H1 (cell line): ENCODE measurements around the gene MYD88. TPM values are rescaled to one million over a fixed set of nuclear protein-coding genes. Genes with fewer than 3 reads are reported as not detected.

Experiments used
- CTCF ChIA-PET: fragments of 300-600 bp; sonication (Branson Sonifier 250); formaldehyde crosslinking; loops from one replicate; lab custom pipeline; 2021; ENCODE audit not compliant: partially characterized antibody; lab: Charles Lee
- POLR2A ChIA-PET: fragments of 300-600 bp; sonication (Branson Sonifier 250); formaldehyde crosslinking; loops from one replicate; lab custom pipeline; 2021; ENCODE audit warnings: inconsistent platforms; ENCODE audit not compliant: partially characterized antibody; lab: Charles Lee
- DNase-seq, 2 experiments: peaks; one replicate each; pipeline versions ENCODE4 v3.0.0 to v3.0.0-alpha.2; 2010 to 2022; ENCODE audit warnings: low spot score in 2 of 2, low read depth in 1 of 2, mixed read lengths in 1 of 2
- FAIRE-seq: peaks from 2 replicates; lab custom pipeline; 2011; peaks lifted over from hg19 to GRCh38; lab: Jason Lieb, UNC
- H2AFZ ChIP-seq: 2 replicates; pipeline ENCODE4 v1.8.1; 2012; ENCODE audit warnings: low read length, inconsistent platforms
- H2AK5ac ChIP-seq: 2 replicates; pipeline ENCODE4 v1.6.1; 2013; ENCODE audit warnings: low read depth, low read length
- H2BK120ac ChIP-seq: replicated peaks from 2 replicates; pipeline ENCODE3; 2013; ENCODE audit warnings: low read depth, low read length, inconsistent platforms
- H2BK12ac ChIP-seq: 2 replicates; pipeline ENCODE4 v1.6.1; 2013; ENCODE audit warnings: low read depth, low read length
- H2BK15ac ChIP-seq: 2 replicates; pipeline ENCODE4 v1.6.1; 2013; ENCODE audit warnings: low read length
- H2BK20ac ChIP-seq: 2 replicates; pipeline ENCODE4 v1.6.1; 2013; ENCODE audit warnings: low read length
- H2BK5ac ChIP-seq: 2 replicates; pipeline ENCODE4 v1.6.1; 2013; ENCODE audit warnings: low read depth, low read length
- H3K14ac ChIP-seq: 2 replicates; pipeline ENCODE4 v1.6.1; 2013; ENCODE audit warnings: inconsistent platforms; ENCODE audit not compliant: insufficient read length
- H3K18ac ChIP-seq: 2 replicates; pipeline ENCODE4 v1.6.1; 2013; ENCODE audit warnings: low read length; ENCODE audit errors: extremely low read depth
- H3K23ac ChIP-seq: 2 replicates; pipeline ENCODE4 v1.6.1; 2013; ENCODE audit warnings: inconsistent platforms; ENCODE audit not compliant: insufficient read length
- H3K23me2 ChIP-seq: 2 replicates; pipeline ENCODE4 v1.6.1; 2013; ENCODE audit warnings: low read depth, low read length
- H3K27ac ChIP-seq: 2 replicates; pipeline ENCODE4 v1.6.1; 2011; ENCODE audit warnings: low read depth, low read length, inconsistent platforms
- H3K27me3 ChIP-seq, 4 experiments: replicated peaks in 1 of 4; 1 replicate in 1 of 4; 2 replicates in 3 of 4; pipeline versions ENCODE4 v1.6.1 to v1.8.1; 2011 to 2013; ENCODE audit warnings: low read length in 3 of 4, mild to moderate bottlenecking in 3 of 4, inconsistent platforms in 2 of 4, mixed read lengths in 2 of 4, moderate library complexity in 1 of 4; ENCODE audit not compliant: control insufficient read depth in 3 of 4, insufficient read depth in 3 of 4; ENCODE audit errors: extremely low read depth in 1 of 4
- H3K36me3 ChIP-seq, 4 experiments: 2 replicates each; pipeline versions ENCODE4 v1.6.1 to v1.8.1; 2011 to 2013; ENCODE audit warnings: mild to moderate bottlenecking in 4 of 4, low read length in 3 of 4, moderate library complexity in 2 of 4, control low read depth in 1 of 4, inconsistent platforms in 1 of 4; ENCODE audit not compliant: insufficient read depth in 4 of 4, control insufficient read depth in 2 of 4
- H3K4ac ChIP-seq: replicated peaks from 2 replicates; pipeline ENCODE3; 2013; ENCODE audit warnings: low read length, low read depth, mixed read lengths, inconsistent platforms; ENCODE audit not compliant: insufficient read length
- H3K4me1 ChIP-seq, 4 experiments: replicated peaks in 1 of 4; 1 replicate in 1 of 4; 2 replicates in 3 of 4; pipeline versions ENCODE4 v1.6.1 to v1.8.1; 2011 to 2013; ENCODE audit warnings: low read length in 3 of 4, inconsistent platforms in 2 of 4, mixed read lengths in 1 of 4; ENCODE audit not compliant: insufficient read depth in 4 of 4, control insufficient read depth in 3 of 4
- H3K4me2 ChIP-seq, 2 experiments: 2 replicates each; pipeline versions ENCODE4 v1.6.1 to v1.8.1; 2011 to 2013; ENCODE audit warnings: low read depth in 2 of 2, low read length in 2 of 2, control low read depth in 1 of 2, inconsistent platforms in 1 of 2, mild to moderate bottlenecking in 1 of 2; ENCODE audit not compliant: insufficient read depth in 1 of 2
- H3K4me3 ChIP-seq, 4 experiments: fragments of 200-600, 300-600 bp in 1 of 4; sonication (generic), shearing (Covaris generic), sonication (Bioruptor Twin) in 1 of 4; 2 replicates each; pipeline versions ENCODE4 v1.5.1 to v1.8.1; 2011 to 2016; ENCODE audit warnings: low read length in 4 of 4, low read depth in 3 of 4, control low read depth in 2 of 4, inconsistent platforms in 2 of 4, mild to moderate bottlenecking in 2 of 4, mixed read lengths in 1 of 4, moderate library complexity in 1 of 4; ENCODE audit not compliant: insufficient read depth in 2 of 4; ENCODE audit errors: extremely low read depth in 1 of 4
- H3K56ac ChIP-seq: replicated peaks from 2 replicates; pipeline ENCODE3; 2013; ENCODE audit warnings: low read depth, mild to moderate bottlenecking, mixed read lengths, low read length, inconsistent platforms; ENCODE audit not compliant: insufficient read length
- H3K79me1 ChIP-seq: 2 replicates; pipeline ENCODE4 v1.6.1; 2013; ENCODE audit warnings: low read depth, low read length, control low read depth
- H3K79me2 ChIP-seq, 2 experiments: 2 replicates each; pipeline versions ENCODE4 v1.6.1 to v1.8.1; 2012 to 2013; ENCODE audit warnings: low read length in 2 of 2, mild to moderate bottlenecking in 2 of 2, inconsistent platforms in 1 of 2; ENCODE audit not compliant: insufficient read depth in 2 of 2, control insufficient read depth in 1 of 2
- H3K9ac ChIP-seq, 4 experiments: replicated peaks in 1 of 4; 1 replicate in 1 of 4; 2 replicates in 3 of 4; pipeline versions ENCODE4 v1.6.1 to v1.8.1; 2011 to 2013; ENCODE audit warnings: low read depth in 3 of 4, low read length in 3 of 4, control low read depth in 2 of 4, mild to moderate bottlenecking in 2 of 4, moderate library complexity in 2 of 4, inconsistent platforms in 1 of 4; ENCODE audit errors: extremely low read depth in 1 of 4
- H3K9me3 ChIP-seq, 2 experiments: 2 replicates each; pipeline versions ENCODE4 v1.6.1 to v1.8.1; 2012 to 2013; ENCODE audit warnings: mild to moderate bottlenecking in 2 of 2, moderate library complexity in 2 of 2, control low read depth in 1 of 2, inconsistent platforms in 1 of 2, low read depth in 1 of 2, low read length in 1 of 2, mixed read lengths in 1 of 2; ENCODE audit not compliant: insufficient read depth in 2 of 2
- H4K20me1 ChIP-seq, 2 experiments: replicated peaks in 1 of 2; 2 replicates each; pipeline versions ENCODE3 to v1.8.1; 2011 to 2013; ENCODE audit warnings: inconsistent platforms in 2 of 2, low read length in 2 of 2, mild to moderate bottlenecking in 1 of 2; ENCODE audit not compliant: insufficient read depth in 2 of 2, control insufficient read depth in 1 of 2
- H4K5ac ChIP-seq: 2 replicates; pipeline ENCODE4 v1.6.1; 2013; ENCODE audit warnings: low read length, low read depth, mixed read lengths, inconsistent platforms; ENCODE audit not compliant: insufficient read length
- H4K8ac ChIP-seq: 2 replicates; pipeline ENCODE4 v1.8.0; 2013; ENCODE audit warnings: mild to moderate bottlenecking, moderate library complexity, low read length, inconsistent platforms; ENCODE audit not compliant: insufficient read depth; ENCODE audit errors: extremely low read depth
- H4K91ac ChIP-seq: replicated peaks from 2 replicates; pipeline ENCODE3; 2013; ENCODE audit warnings: low read length, mixed read lengths, inconsistent platforms; ENCODE audit not compliant: insufficient read length
- ATF3 ChIP-seq: IDR thresholded peaks from 2 replicates; pipeline ENCODE4 v1.6.1; 2011; ENCODE audit warnings: low read depth, mild to moderate bottlenecking, low read length; ENCODE audit not compliant: insufficient read depth
- CREB1 ChIP-seq: IDR thresholded peaks from 2 replicates; pipeline ENCODE4 v1.6.1; 2012; ENCODE audit warnings: inconsistent platforms
- JUND ChIP-seq: IDR thresholded peaks from 2 replicates; pipeline ENCODE4 v1.6.1; 2011; ENCODE audit warnings: mild to moderate bottlenecking, improper control_type of control experiment, low read length
- POU5F1 ChIP-seq: IDR thresholded peaks from 2 replicates; pipeline ENCODE4 v1.6.1; 2011; ENCODE audit warnings: low read depth, mild to moderate bottlenecking, low read length, moderate library complexity
- RBBP5 ChIP-seq: IDR thresholded peaks from 2 replicates; pipeline ENCODE4 v1.7.1; 2012; ENCODE audit warnings: low read depth, mild to moderate bottlenecking, inconsistent platforms, low read length, moderate library complexity, borderline replicate concordance
- SAP30 ChIP-seq: fragments of 300-600 bp; sonication (generic); IDR thresholded peaks from 2 replicates; pipeline ENCODE4 v1.7.1; 2012; ENCODE audit warnings: low read length, moderate library complexity, mild to moderate bottlenecking, inconsistent platforms; ENCODE audit not compliant: insufficient read depth, insufficient replicate concordance
- SIRT6 ChIP-seq: IDR thresholded peaks from one replicate; pipeline ENCODE4 v1.7.1; 2012; ENCODE audit warnings: low read length, inconsistent platforms
- SP1 ChIP-seq: IDR thresholded peaks from 2 replicates; pipeline ENCODE4 v1.6.1; 2011; ENCODE audit warnings: low read depth, low read length
- WGBS, 2 experiments: shearing (Covaris generic) in 1 of 2; methylation state at CpG; one replicate each; pipeline versions ENCODE4 v1.1.6 to v1.1.7; 2013 to 2015; ENCODE audit warnings: low lambda C conversion rate in 2 of 2, mixed read lengths in 2 of 2, inconsistent platforms in 1 of 2, low coverage in 1 of 2, missing lambda C conversion rate in 1 of 2; ENCODE audit not compliant: insufficient replicate concordance in 2 of 2, insufficient coverage in 1 of 2, insufficient read length in 1 of 2; ENCODE audit errors: extremely low coverage in 1 of 2, missing lambda C conversion rate in 1 of 2; 5-methylcytosine and 5-hydroxymethylcytosine counted together
- polyA plus RNA-seq, 7 experiments: library from polyadenylated mRNA; depleted of rRNA in 3 of 7; stranded (reverse) in 5 of 7; unstranded in 2 of 7; fragments of >200 nt in 5 of 7; fragments of 200-250 nt in 2 of 7; gene quantifications; 1 replicate in 5 of 7; 2 replicates in 1 of 7; 4 replicates in 1 of 7; pipeline versions ENCODE4 v1.2.1 to v1.2.3, GENCODE V29; 2011 to 2013; ENCODE audit warnings: missing spikeins in 2 of 7, mixed read lengths in 2 of 7
- total RNA-seq: library from RNA; stranded (reverse); fragmentation: NEBNext Ultra II Directional; extraction: Animal tissue kit (Norgen Biotek cat#: 25700); gene quantifications from 2 replicates; pipeline ENCODE4 v1.2.1, GENCODE V29; 2021

MYD88 gene
- total and polyA plus RNA-seq, 2 of the 8 experiments (the other 6 are each of a cell fraction or from before 2014, with no cell fraction given) = 22.1 to 22.5 TPM

DNA sequence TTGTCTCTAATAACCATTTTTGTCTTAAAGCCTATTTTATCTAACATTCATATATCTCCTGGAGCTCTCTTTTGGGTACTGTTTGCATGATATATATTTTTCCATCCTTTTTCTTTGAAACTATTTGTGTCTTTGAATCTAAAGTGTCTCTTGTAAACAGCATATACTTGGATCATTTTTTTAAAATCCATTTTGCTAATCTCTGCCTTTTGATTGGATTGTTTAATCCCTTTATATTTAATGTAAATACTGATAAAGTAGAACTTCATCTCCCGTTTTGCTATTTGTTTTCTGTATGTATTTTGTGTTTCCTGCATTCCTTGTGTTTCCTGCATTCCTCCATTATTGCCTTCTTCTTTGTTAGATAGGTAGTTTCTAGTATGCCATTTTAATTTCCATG, 32.9 kb upstream of the MYD88 start:
- no peak overlapping the region for H2BK20ac ChIP-seq
- no peaks in the 10 kb centered on the region for H3K36me3 ChIP-seq
- H3K79me1 ChIP-seq = no peaks in the 10 kb centered on the region
- no peak overlapping the region for H3K23ac ChIP-seq
- H2BK120ac ChIP-seq = no peak overlapping the region
- H2BK12ac ChIP-seq = no peak overlapping the region
- H2AK5ac ChIP-seq = no peak overlapping the region
- H3K14ac ChIP-seq = no peak overlapping the region
- 0 out of 4 replicates have a peak, but pooled peaks cover 0 to 5% of the 10 kb centered on the region in 2 experiments for H3K9me3 ChIP-seq
- DNase-seq = no peak
- H3K4ac ChIP-seq = no peak overlapping the region
- no peak for FAIRE-seq
- no peak overlapping the region for H4K8ac ChIP-seq
- no peaks in the 10 kb centered on the region for H3K27me3 ChIP-seq
- no peak overlapping the region for H2BK15ac ChIP-seq
- no peak overlapping the region for H4K5ac ChIP-seq
- WGBS, 2 experiments = 89% methylated on average over 1 of the region's 1 CpG; no CpG with 5 or more reads in 1 of the 2 experiments
- no peak overlapping the region for H3K9ac ChIP-seq
- H4K91ac ChIP-seq = no peak overlapping the region
- TF ChIP-seq RBBP5 = no peak
- TF ChIP-seq ATF3 = no peak
- no peak for TF ChIP-seq JUND
- no peak for TF ChIP-seq POU5F1
- TF ChIP-seq CREB1 = no peak
- TF ChIP-seq SAP30 = no peak
- TF ChIP-seq SIRT6 = no peak
- TF ChIP-seq SP1 = no peak
- H3K27ac ChIP-seq = no peak overlapping the region
- H3K4me3 ChIP-seq = no peak overlapping the region
- ChIA-PET POLR2A (no interaction called here), CTCF (interaction anchor here (5.5 kb wide), 1 partner anchor 13 kb away, joined by 44 read pairs; no protein-coding TSS in a partner anchor)
- H3K4me2 ChIP-seq = no peak overlapping the region
- no peak overlapping the region for H2AFZ ChIP-seq
- peaks cover 0 to 2% of the 10 kb centered on the region in 2 experiments for H4K20me1 ChIP-seq
- H3K18ac ChIP-seq = no peak overlapping the region
- no peaks in the 10 kb centered on the region; the same call in 1 of the 2 replicates for H3K23me2 ChIP-seq
- no peak overlapping the region for H3K56ac ChIP-seq
- H2BK5ac ChIP-seq = no peak overlapping the region
- no peaks in the 10 kb centered on the region for H3K79me2 ChIP-seq
- H3K4me1 ChIP-seq = peaks cover 0 to 3% (median 0%) of the 10 kb centered on the region in 4 experiments; a peak in 1 of 7 replicates
